NCI-H774 (cell line): ENCODE data around the gene HLA-DQA2.
"Not testable (repeated sequence)": the region's sequence is repeated elsewhere in the genome, so short reads cannot be mapped to it uniquely, and the experiment has no call there.

Experiments used
- DNase-seq: peaks from one replicate; lab custom pipeline; 2025; lab: John Stamatoyannopoulos, UW

Gene HLA-DQA2

DNA sequence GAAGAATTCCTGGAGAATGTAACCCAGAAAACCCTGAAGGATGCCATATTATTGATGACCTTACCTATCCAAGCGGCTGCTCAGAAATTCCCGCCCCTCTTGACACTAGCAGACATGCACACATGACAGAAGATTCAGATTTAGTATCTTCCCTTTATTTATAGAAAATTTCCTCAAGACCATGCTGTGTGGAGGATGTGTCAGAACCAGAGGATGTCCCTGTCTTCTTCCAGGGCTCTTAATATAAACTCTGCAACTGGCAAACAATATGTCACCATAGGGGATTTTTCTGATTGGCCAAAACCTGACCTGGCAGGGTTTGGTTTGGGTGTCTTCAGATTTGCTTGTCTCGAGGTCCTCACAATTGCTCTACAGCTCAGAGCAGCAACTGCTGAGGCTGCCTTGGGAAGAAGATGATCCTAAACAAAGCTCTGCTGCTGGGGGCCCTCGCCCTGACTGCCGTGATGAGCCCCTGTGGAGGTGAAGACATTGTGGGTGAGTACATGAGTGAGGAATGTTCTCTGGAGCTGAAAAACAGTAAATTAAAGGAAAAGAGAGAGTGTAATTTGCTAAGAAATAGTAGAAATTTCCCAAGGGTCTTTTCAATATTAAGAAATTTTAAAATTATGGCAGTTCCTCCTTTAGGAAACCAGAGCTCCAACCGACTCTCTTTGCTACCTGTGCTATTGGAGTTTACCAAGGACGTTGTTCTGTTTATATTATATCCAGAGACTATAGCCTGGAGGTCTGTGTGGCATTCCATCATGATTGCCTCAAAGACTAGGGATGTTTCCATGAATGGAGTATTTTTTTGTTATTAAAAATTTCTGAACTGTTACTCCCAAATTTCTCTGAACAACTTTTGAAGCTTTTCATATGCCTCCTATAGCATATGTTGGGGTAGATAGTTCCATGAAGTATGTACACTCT is at the start of gene HLA-DQA2:
TSS of gene HLA-DQA2 (plus strand) at position 361 of the 930 bp plus-strand sequence. CDS start at position 414, 53 bp downstream.
- no peak for DNase-seq

DNA sequence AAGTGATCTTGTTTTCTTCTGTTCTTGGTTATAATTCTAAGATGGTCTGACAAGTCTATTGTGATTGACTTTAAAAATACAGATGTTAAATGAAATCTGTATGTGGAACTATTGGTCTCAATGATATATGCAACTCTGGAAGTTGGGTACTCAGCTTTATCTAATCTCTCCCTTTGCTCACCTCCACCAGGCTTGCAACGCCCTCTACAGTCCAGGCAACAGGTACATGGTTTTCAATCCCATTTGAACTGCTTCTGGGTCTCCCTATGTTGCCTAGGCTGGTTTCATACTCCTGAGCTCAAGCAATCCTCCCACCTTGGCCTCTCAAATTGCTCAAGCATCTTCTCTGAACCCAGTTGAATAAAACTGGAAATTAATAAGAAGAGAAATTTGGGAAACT is 49.2 kb upstream of the HLA-DQA2 start:
- no peak for DNase-seq

DNA sequence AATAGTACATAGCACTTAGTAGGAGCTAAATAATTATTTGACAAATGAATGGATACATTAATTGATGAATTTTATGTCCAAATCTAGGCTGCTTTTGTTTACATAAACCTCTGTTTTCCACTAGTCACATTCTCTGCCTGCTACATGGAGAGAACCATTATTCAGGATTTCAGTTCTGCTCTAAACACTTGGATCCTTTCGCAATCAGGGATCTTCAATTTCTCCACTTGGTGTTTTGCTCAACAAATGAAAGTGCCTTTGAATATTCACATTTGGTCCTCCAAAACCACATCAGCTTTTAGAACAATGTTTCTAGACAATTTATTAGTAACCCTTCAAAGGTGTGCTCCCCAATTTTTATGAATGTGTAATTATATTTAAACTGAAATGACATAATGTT is 44.2 kb upstream of the HLA-DQA2 start:
- DNase-seq: no peak

DNA sequence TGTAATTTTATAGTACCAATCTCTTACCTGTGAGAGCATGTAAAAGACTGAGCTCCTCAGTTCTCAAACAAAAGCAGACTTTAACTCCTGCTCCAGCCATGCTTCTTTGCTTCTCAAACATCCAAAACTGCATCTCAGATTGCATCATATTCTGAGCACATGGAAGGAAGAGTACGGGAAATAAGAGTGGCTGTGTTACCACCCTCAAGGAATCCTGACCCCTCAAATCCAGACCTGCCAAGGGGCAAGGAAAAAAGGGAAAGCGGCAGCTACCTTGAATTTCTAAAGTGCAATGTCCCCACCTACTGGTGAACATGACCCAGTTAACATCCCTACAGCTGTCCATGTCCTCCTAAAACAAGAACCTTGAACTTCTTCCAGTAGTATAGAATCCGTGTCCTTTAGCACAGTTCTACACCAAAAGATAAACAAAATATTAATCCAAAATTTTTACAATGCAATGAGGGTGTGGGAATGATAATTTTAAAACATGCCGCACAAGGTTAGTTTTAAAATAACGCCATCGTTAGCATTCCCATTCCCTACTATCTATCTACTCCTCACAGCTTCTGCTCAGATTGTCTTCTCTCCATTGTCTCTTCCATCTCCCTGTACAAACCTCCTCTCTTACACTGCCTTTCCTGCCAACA is 40.7 kb upstream of the HLA-DQA2 start:
- DNase-seq: peak; percentile 12

DNA sequence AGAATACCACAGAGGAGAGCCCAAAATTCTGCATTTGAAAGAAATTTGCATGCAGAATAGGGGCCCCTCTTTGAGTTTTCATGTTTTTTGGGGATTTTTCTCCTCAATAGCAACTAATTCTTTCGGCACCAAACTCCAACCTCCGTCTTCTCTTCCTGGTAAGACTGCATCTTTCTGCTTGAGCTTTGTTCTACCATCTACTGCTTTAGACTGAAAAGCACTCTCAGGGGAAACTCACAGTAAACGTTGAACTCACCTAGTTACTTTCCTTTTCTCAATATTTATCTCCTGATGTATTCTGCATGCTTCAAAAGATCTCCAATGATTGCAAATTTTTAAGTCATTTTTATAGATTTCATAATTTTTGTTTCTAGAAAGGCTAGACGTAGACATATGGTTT is 37.8 kb upstream of the HLA-DQA2 start:
- DNase-seq: no peak

DNA sequence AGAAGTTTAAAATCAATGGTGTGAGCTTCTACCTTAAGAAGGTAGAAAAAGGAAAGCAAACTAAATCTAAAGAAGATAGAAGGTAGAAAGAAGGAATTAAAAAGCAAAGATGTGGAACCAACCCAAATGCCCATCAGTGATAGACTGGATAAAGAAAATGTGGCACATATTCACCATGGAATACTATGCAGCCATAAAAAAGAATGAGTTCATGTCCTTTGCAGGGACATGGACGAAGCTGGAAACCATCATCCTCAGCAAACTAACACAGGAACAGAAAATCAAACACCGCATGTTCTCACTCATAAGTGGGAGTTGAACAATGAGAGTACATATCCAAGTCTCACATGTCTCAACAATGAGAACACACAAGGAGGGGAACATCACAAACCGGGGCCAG is 36.0 kb upstream of the HLA-DQA2 start:
- DNase-seq: not testable (repeated sequence)

- no peak for DNase-seq
These were observed 31.6 kb upstream of the HLA-DQA2 start for GRCh38 chr6:32709625-32710024.

GRCh38 chr6:32713241-32713640 is 27.9 kb upstream of the HLA-DQA2 start:
- DNase-seq: no peak

- no peak for DNase-seq
These were observed 24.8 kb upstream of the HLA-DQA2 start for GRCh38 chr6:32716396-32716795.

- DNase-seq: no peak
These were observed 22.3 kb upstream of the HLA-DQA2 start for GRCh38 chr6:32718879-32719278.

DNA sequence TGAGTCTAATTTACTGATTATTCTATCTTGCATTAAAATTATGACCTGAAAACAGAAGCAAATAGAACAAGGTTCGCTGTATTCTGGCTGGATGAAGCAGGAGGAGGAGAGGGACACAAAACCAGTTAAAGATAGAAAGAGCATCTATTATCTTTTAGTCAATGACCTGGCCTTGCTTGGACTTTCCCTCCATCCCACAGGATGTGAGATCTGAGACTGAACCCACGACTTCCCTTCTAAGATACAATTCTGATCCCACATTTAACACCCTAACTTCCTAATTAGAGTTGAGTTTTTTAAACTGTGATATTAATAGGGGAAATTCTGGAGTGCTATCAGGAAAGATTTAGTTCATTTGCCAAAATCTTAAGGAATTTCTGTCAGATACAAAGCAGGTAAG is 3.1 kb upstream of the HLA-DQA2 start:
- DNase-seq: no peak

GRCh38 chr6:32742374-32742773 is 1.2 kb downstream of the HLA-DQA2 start:
- no peak for DNase-seq

- no peak for DNase-seq
These were observed 3.6 kb downstream of the HLA-DQA2 start for GRCh38 chr6:32744776-32745175.

GRCh38 chr6:32745649-32746048 is 4.5 kb downstream of the HLA-DQA2 start:
- DNase-seq: not testable (repeated sequence)

- no peak for DNase-seq
These were observed 11.4 kb downstream of the HLA-DQA2 start for GRCh38 chr6:32752580-32752979.

DNA sequence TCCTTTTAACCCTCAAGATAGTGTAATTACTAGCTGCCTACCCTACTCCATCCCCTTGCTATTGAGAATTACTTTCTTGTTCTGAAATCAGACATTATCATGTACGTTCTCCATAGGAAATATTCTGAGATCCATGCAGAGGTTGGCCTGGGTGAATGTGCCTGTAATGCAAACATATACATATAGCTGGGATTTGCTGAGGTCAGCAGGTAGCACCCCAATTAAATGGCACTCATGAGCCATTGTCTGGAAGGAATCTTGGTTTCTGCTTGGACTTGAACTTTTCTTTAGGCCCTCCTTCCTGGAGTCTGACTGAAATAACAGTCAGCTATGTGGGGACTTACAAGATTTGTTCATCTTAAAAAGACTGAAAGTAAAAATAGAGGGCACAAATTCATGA is 18.5 kb downstream of the HLA-DQA2 start:
- DNase-seq: no peak

- DNase-seq: no peak
These were observed 19.9 kb downstream of the HLA-DQA2 start for GRCh38 chr6:32761072-32761471.

GRCh38 chr6:32761548-32761947 is 20.4 kb downstream of the HLA-DQA2 start:
- no peak for DNase-seq

DNA sequence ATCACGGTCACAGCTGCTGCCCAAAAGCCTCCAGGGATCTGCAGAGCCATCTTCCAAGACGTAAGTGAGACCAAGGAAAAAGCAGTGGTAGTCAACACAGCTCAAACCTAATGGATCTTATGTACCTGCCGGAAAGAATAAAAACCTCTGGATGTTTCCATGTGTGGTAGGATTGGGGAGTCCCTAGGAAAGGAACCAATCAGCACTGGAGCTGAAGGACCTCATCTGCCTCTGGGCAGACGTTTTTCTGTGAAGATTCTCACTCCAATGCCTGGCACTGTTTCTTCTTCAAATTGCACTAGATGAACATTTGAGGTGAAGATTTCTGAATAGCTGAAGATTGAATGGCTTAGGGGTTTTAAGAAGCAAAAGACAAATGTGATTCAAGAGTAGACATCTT is 22.2 kb downstream of the HLA-DQA2 start, which contains the start of gene HLA-DQB2:
TSS of gene HLA-DQB2 (minus strand) at position 112 of the 400 bp plus-strand sequence. CDS start at position 50, 62 bp downstream.
- no peak for DNase-seq

GRCh38 chr6:32764048-32764447 is 22.9 kb downstream of the HLA-DQA2 start:
- DNase-seq: no peak

DNA sequence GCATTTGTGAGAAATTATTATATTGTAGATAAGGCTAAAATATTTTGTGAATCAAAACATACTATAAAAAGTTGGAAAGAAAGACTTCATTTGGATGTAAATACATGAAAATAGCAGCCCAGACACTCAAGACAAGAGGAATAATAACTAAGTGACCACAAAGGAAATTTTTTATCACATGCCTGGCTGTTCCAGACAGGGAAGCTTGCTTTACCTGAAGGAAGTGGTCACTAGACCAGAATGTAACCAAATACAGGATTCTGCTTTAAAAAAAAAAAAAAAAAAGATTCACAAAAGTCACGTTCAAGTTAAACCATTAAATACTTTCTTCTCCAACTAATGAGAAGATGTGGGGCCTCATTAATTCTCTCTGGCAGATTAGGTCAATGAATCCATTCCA is 31.5 kb downstream of the HLA-DQA2 start:
- DNase-seq: no peak

DNA sequence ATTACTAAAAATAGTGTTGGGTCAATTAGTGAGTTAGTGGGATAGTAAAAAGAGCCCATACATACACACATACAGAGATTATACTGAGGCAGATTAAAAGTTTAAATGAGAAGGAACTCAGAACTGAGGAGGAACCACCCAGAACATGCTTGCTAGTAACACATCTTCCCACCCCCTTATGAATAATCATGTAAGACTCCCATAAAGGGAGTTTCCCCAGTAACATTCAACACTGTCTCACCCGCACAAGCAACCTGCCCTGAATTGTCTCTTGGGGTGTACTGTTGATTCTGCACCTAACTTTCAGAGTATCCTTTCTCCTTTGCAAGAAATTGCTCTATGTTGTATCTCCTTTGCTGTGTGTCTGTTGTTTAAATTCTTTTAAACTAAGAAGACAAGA is 33.2 kb downstream of the HLA-DQA2 start:
- no peak for DNase-seq

DNA sequence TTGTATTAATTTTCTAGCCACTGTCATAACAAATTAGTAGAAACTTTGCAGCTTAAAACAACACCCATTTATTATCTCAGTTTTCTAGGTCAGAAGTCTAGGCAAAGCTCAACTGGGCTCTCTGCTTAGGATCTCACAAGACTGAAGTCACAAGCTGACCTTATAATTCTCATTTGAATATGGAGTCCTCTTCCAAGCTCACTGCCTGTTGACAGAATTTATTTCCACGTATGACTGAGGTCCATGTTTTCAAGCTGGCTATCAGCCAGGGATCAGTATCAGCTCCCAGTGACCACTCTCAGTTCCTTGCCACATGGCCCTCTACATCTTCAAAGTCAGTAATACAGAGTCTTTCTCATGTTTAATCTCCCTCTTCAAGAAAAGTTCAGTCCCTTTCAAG is 33.9 kb downstream of the HLA-DQA2 start:
- DNase-seq: no peak
